Activated gamma-delta T cell treated with anti-CD3 and anti-CD28 coated beads, Interleukin-2, amount 50 U/mL, for 16 hours (primary cell): ENCODE results near the gene CPS1.

ENCODE experiments used
- DNase-seq: peaks from one replicate; pipeline ENCODE4 v3.0.0-alpha.2; 2020; ENCODE audit warnings: low read depth

Gene CPS1

DNA sequence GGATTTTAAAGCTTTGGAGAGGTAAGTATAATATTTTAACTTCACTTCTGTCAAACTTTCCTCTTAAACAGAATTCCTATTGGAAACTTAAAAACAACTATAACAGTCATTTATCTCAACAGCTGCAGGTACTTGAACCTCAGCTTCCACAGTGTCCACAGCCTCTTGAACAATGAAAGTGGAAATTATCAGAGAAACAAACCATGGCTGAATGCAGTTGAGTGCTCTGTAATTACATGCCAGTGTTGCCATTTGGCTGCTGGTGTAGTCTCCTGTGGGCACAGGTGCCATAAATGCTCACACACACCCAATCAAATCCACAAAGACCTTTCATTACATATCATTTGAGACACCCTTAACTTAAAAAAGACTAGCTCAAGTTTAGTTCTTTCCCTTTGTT, 125.1 kb downstream of the CPS1 start:
- no peak for DNase-seq

GRCh38 chr2:210686401-210686800, 130.0 kb downstream of the CPS1 start:
- DNase-seq = no peak

DNA sequence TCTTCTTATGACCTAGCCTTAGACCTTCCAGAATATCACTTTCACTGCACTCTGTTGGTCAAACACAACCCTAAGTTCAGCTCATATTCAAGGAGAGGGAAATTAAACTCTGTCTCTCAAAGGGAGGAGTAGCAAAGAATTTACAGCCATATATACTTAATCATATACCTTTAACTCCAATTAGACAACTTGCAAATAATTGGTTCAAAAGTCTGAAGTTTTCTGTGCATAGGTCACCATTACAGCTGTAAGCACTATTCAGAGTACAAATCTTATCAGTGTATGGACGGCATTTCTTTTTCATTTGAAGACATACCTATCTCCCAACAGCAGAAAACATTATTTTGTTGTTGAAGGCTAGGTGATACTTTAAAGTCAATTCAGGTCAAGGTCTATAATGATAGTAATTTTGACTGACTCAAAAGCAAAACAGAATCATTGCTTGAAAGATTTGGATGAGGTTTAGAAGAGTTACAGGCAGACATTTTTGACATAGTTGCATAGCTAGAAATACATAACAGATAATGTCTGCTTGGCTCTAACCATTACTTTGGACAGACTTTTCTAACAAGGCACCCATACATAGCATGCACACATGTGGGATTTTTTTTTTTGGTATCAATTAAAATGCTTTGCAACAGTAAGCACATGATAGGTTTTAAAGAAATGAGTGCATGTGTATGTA, 131.5 kb downstream of the CPS1 start:
- DNase-seq = no peak

- DNase-seq = no peak
Measured at GRCh38 chr2:210707900-210708299, 151.5 kb downstream of the CPS1 start.

DNA sequence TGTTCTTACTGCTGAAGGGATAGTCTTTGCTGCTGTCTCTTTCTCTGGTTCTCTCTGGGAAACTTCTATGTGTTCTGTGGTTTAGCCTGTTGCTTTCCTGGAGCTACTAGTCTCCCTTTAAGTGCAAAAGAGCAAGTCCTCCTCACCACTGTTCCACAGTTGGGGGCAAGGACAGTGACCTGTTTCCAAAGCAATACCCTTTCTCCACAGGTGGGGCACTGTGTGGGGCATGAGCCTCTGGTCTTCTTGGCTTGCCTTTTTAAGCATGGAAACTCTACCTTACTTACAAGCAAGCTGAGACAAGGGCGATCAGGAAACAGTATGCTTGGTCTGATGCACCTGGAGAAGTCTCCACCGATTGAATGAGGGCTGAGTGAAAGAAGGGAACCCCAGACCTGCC, 156.7 kb downstream of the CPS1 start:
- DNase-seq = no peak

DNA sequence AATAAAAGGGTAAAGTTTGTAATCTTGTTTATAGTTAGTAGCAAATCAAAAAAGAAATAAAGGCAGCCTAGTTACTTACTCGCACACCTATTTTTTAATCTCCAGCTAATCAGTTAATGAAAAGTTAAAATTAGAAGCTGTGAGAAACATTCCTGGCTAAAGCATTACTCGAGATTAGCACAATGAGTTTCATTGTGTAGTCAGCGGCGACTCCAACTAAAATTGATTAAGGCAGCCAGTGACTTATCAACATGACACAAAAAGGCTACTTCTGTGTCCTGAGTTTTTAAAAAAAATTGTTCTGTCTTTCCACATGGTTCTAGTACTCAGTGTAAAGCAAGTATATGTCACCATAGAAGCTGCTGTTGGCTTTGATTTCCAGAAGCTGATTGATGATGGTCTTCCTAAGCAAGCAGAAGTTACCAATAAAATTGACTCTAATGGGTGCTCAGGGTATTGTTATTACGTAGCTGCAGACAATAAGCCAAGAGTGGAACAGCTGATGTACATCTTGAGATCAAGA, 159.2 kb downstream of the CPS1 start:
- DNase-seq = no peak

- no peak for DNase-seq
Measured at GRCh38 chr2:210718503-210718902, 162.1 kb downstream of the CPS1 start.

DNA sequence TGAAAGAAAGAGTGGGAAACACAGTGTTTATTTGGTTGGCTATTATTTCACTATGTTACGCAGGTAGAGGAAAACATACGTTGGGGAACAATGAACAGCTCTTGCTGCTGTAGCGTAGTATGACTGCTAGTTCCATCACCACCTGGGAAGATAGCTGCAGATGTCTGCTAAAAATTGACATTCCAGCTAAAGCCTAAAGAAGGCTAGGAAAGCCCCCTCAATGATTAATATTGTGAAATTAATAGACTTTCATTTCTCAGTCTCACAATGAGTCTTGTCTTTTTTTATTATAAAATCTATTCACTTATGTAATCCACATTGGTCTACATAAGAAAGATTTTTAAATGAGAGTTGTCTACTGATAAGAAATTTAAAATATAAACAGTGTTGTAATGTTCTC, 165.7 kb downstream of the CPS1 start:
- no peak for DNase-seq

DNA sequence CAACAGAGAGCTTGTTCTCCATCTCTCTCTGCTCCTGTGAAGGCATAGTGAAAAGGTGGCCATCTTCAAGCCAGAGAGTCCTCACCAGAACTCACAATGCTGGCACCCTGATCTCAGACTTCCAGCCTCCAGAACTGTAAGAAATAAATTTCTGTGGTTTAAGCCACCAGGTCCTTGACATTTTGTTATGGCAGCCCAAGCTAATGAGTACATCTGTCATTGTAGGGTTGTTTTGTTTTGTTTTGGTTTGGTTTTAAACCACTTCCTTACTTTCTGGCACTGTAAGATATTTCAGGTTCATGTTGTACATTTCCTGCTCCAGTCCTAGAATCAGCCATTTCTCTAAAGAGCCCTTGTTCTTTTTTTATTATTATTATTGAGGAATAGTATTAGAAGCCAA, 171.2 kb downstream of the CPS1 start:
- DNase-seq = no peak
